Measurements from ENCODE around the gene PHLDA2. TPM values are rescaled to one million over a fixed set of nuclear protein-coding genes. Genes with fewer than 3 reads are reported as not detected.
A peak's percentile ranks its signal among the peaks of the same experiment; 100 is the strongest.

Gene PHLDA2
- total and polyA plus RNA-seq, 2 of the 13 experiments (the other 11 are each of a cell fraction or from before 2014, with no cell fraction given), result 0.55 to 0.78 TPM

- TF ChIP-seq TCF7L2 (IDR thresholded peaks at IDR 0.05; ENCODE audit: low read depth, low read length), result no peak
- TF ChIP-seq YY1 (IDR thresholded peaks at IDR 0.05; ENCODE audit: insufficient read depth, insufficient replicate concordance, low read depth, low read length), result no peak
- TF ChIP-seq ZNF180 (CRISPR knock-in tag; IDR thresholded peaks at IDR 0.05; ENCODE audit: borderline replicate concordance, low read depth), result no peak
- no peak for TF ChIP-seq AHR (CRISPR knock-in tag; IDR thresholded peaks at IDR 0.05)
- TF ChIP-seq MTERF4 (CRISPR knock-in tag; IDR thresholded peaks at IDR 0.05), result no peak
- TF ChIP-seq NFRKB (IDR thresholded peaks at IDR 0.05), result no peak
- no peak for TF ChIP-seq MYC (CRISPR knock-in tag; IDR thresholded peaks at IDR 0.05; ENCODE audit: borderline replicate concordance)
- TF ChIP-seq GPN1 (CRISPR knock-in tag; IDR thresholded peaks at IDR 0.05; ENCODE audit: borderline replicate concordance), result no peak
- TF ChIP-seq SRF (IDR thresholded peaks at IDR 0.05; ENCODE audit: low read depth, low read length), result no peak
Observed at GRCh38 chr11:2913776-2914175, 15.4 kb downstream of the PHLDA2 start (continued).

- CTCF ChIA-PET (ENCODE audit: low intra/inter-chr PET ratio, low total read pairs), result no interaction called here
- TF ChIP-seq RBFOX2 (IDR thresholded peaks at IDR 0.05; ENCODE audit: low read depth, low read length) (0 out of 2 replicates have a peak, but pooled peaks have one; percentile 24), MXD4 (CRISPR knock-in tag; IDR thresholded peaks at IDR 0.05) (no peak)
- H3K9me3 ChIP-seq (ENCODE audit: low read length), result no peaks in the 10 kb centered on the region
- 87% methylated on average over 7 of the region's 13 CpGs for WGBS (ENCODE audit: low lambda C conversion rate)
- in situ Hi-C loops (cut with HindIII; ENCODE audit: extremely low pct_ligation_motif_present, low pct_unique_long_range_greater_than_20kb) (no loop called here), intact Hi-C loops (cut with micrococcal nuclease; ENCODE audit: unreplicated experiment) (no loop called here)
- H3K4me1 ChIP-seq (ENCODE audit: insufficient read depth, low read length), result peaks cover 16% of the 10 kb centered on the region
- H3K4me3 ChIP-seq (replicated peaks in 1 of 3; ENCODE audit: insufficient read depth in 1 of 3, low read depth in 2 of 3, low read length in 3 of 3), result no peak overlapping the region
- H4K20me1 ChIP-seq (ENCODE audit: insufficient read depth, low read length), result no peaks in the 10 kb centered on the region
- no peak overlapping the region for H3K9ac ChIP-seq (ENCODE audit: insufficient read depth, low read depth, low read length)
- no peak overlapping the region for H3K27ac ChIP-seq (ENCODE audit: extremely low read length, insufficient read depth, low read length)
- H3K79me2 ChIP-seq (ENCODE audit: insufficient read depth, low read length), result no peaks in the 10 kb centered on the region
- no peak overlapping the region for H3K4me2 ChIP-seq (ENCODE audit: low read depth, low read length)
- H3K27me3 ChIP-seq (ENCODE audit: control insufficient read depth in 1 of 2, insufficient read depth in 2 of 2, low read length in 2 of 2), result no peaks in the 10 kb centered on the region
- no peaks in the 10 kb centered on the region for H3K36me3 ChIP-seq (replicated peaks in 1 of 2; ENCODE audit: control insufficient read depth in 1 of 2, insufficient read depth in 2 of 2, low read length in 2 of 2)
- POLR2A ChIA-PET, result interaction anchor here (1.1 kb wide), 1 partner anchor 10 kb away, joined by 3 read pairs; no protein-coding TSS in a partner anchor
- BruUV-seq (replicated peaks), result no TSS peak
- no peak for FAIRE-seq
- ATAC-seq, result no peak; the same call in 1 of the 3 replicates
- DNase-seq (ENCODE audit: low spot score), result no peak
- no peak overlapping the region for H2AFZ ChIP-seq (ENCODE audit: low read length)
Observed at GRCh38 chr11:2913019-2913431, 16.2 kb downstream of the PHLDA2 start.

All from HepG2 (cell line).